ENCODE data around the gene WASHC3. TPM values are rescaled to one million over a fixed set of nuclear protein-coding genes. Genes with fewer than 3 reads are reported as not detected.
"Not testable (repeated sequence)": the region's sequence is repeated elsewhere in the genome, so short reads cannot be mapped to it uniquely, and the experiment has no call there.

WASHC3 gene
- total RNA-seq, 1 donor from 2014 or later = 38.2 TPM

GRCh38 chr12:102026728-102027127 lies 35.1 kb downstream of the WASHC3 start:
- TF ChIP-seq CTCF (IDR thresholded peaks at IDR 0.05) = no peak
- DNase-seq = no peak
- intact Hi-C loops (cut with DNase I) = no loop called here
- ATAC-seq = no peak
- H3K4me1 ChIP-seq = no peaks in the 10 kb centered on the region
- H3K4me3 ChIP-seq = no peak overlapping the region
- H3K27ac ChIP-seq = no peak overlapping the region
- H3K36me3 ChIP-seq = peaks cover 29% of the 10 kb centered on the region
- no peaks in the 10 kb centered on the region for H3K27me3 ChIP-seq (ENCODE audit: low read depth)
- no peaks in the 10 kb centered on the region for H3K9me3 ChIP-seq

GRCh38 chr12:102024765-102025164 lies 37.0 kb downstream of the WASHC3 start:
- peaks cover 27% of the 10 kb centered on the region for H3K36me3 ChIP-seq
- no peak overlapping the region for H3K27ac ChIP-seq
- ATAC-seq (no peak), DNase-seq (no peak)
- no peaks in the 10 kb centered on the region for H3K4me1 ChIP-seq
- TF ChIP-seq CTCF (IDR thresholded peaks at IDR 0.05) = no peak
- intact Hi-C loops (cut with DNase I) = no loop called here
- no peak overlapping the region for H3K4me3 ChIP-seq
- no peaks in the 10 kb centered on the region for H3K27me3 ChIP-seq (ENCODE audit: low read depth)
- no peaks in the 10 kb centered on the region for H3K9me3 ChIP-seq

DNA sequence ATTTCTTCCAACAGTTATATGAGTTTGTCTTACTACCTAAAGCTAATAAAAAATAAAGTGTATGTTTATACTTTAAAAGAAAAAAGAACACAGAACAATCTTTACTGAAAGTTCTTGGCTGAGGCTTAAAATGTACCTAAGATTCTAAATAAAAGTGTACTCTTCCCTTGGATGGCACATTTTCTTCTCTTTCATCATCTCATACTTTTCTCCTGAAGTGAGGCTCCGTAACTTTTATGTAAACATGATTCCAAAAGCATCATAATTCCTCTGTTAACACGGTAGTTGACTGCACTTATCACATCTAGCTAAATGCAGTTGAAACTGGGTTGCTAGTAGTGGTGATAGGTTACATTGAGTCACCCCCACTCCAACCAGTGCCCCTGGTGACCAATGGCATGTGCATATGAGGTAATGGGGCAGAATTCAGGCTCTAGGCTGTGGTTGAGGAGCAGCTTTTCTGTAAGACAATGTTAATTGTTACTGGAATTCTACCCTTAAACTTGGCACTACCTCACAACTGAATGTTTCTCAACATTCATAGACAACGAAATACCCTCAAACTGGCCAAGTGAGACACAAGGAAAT lies 38.4 kb downstream of the WASHC3 start:
- H3K4me1 ChIP-seq = no peaks in the 10 kb centered on the region
- H3K9me3 ChIP-seq = no peaks in the 10 kb centered on the region
- ATAC-seq = peak; percentile 27 to 45
- no peaks in the 10 kb centered on the region for H3K27me3 ChIP-seq (ENCODE audit: low read depth)
- DNase-seq = no peak
- H3K4me3 ChIP-seq = no peak overlapping the region
- intact Hi-C loops (cut with DNase I) = no loop called here
- TF ChIP-seq CTCF (IDR thresholded peaks at IDR 0.05) = no peak
- H3K27ac ChIP-seq = no peak overlapping the region
- peaks cover 28% of the 10 kb centered on the region for H3K36me3 ChIP-seq

DNA sequence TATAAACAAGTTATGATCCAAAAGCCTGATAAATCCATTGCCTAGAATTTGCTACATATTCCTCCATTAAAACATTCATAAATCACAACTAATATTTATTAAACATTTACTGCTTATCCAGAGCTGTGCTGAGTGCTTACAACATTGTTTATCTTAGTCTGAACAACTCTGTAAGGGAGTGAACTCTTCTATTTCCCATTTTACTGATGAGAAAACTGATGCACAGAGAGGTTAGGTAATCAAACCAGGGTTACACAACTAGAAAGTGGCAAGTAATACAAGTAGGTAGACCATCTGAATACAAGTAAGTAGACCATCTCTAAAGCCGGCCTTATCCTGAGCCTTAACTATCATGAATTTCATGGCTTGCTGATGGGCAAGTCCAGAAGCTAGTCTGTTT lies 39.5 kb downstream of the WASHC3 start:
- Histone ChIP-seq H3K27ac (no peak overlapping the region), H3K36me3 (peaks cover 32% of the 10 kb centered on the region), H3K4me3 (no peak overlapping the region), H3K4me1 (no peaks in the 10 kb centered on the region), H3K27me3 (ENCODE audit: low read depth) (no peaks in the 10 kb centered on the region), H3K9me3 (no peaks in the 10 kb centered on the region)
- ATAC-seq (no peak), DNase-seq (no peak)
- intact Hi-C loops (cut with DNase I) = no loop called here
- no peak for TF ChIP-seq CTCF (IDR thresholded peaks at IDR 0.05)

GRCh38 chr12:102021540-102022246 lies 40.1 kb downstream of the WASHC3 start:
- Histone ChIP-seq H3K36me3 (peaks cover 38% of the 10 kb centered on the region), H3K27me3 (ENCODE audit: low read depth) (no peaks in the 10 kb centered on the region), H3K27ac (no peak overlapping the region), H3K9me3 (no peaks in the 10 kb centered on the region), H3K4me3 (no peak overlapping the region), H3K4me1 (no peaks in the 10 kb centered on the region)
- no peak for DNase-seq
- no peak for ATAC-seq
- intact Hi-C loops (cut with DNase I) = no loop called here
- TF ChIP-seq CTCF (IDR thresholded peaks at IDR 0.05) = no peak

DNA sequence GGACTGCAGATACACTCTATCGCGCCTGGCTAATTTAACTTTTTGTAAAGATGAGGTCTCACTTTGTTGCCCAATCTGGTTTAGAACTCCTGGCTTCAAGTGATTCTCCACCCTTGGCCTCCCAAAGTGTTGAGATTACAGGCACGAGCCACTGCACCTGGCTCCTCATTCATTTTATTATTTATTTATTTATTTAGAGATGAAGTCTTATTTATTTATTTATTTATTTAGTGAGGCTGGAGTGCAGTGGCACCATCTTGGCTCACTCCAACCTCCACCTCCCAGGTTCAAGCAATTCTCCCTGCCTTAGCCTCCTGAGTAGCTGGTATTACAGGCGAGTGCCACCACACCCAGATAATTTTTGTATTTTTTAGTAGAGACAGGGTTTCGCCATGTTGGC lies 43.2 kb downstream of the WASHC3 start:
- H3K9me3 ChIP-seq; H3K27ac ChIP-seq; H3K4me3 ChIP-seq; ATAC-seq; intact Hi-C loops (cut with DNase I); DNase-seq; H3K4me1 ChIP-seq; H3K27me3 ChIP-seq (ENCODE audit: low read depth): not testable (repeated sequence)
- H3K36me3 ChIP-seq = peaks cover 47% of the 10 kb centered on the region
